ENCODE results near the gene DGAT2L6. TPM values are rescaled to one million over a fixed set of nuclear protein-coding genes. Genes with fewer than 3 reads are reported as not detected.

DGAT2L6 gene
- total RNA-seq, 1 donor from 2014 or later: not detected

DNA sequence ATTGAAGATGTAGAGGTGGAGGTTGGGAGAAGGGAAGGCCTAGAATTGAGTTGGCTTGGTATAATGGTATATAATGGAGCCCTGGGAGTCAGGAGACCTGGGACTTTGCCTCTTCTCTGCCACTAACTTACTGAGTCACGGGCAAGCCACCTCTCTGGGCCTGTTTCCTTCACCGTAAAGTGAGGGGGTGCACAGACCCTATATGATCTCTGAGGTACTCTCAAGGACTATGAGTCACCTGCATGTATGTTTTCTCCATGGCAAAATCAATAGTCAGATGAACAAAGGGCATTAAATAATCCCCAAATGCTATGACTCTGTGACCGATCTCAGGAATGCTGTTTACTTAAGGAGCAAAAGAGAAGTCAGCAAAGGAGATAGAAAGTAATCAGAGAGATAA, 77.6 kb downstream of the DGAT2L6 start:
- intact Hi-C loops (cut with DNase I): no loop called here
- DNase-seq (ENCODE audit: missing footprints) (no peak), ATAC-seq (no peak)

Other genes with a start within 250 kb of the DGAT2L6 start
- not detected for gene AWAT2, start 127.5 kb upstream of the DGAT2L6 start, total RNA-seq
- gene OTUD6A, start 115.0 kb upstream of the DGAT2L6 start, total RNA-seq: not detected
- gene IGBP1, start 44.0 kb upstream of the DGAT2L6 start, total RNA-seq: 47.8 TPM
- not detected for gene AWAT1, start 57.2 kb downstream of the DGAT2L6 start, total RNA-seq
- not detected for gene P2RY4, start 82.7 kb downstream of the DGAT2L6 start, total RNA-seq
- gene ARR3, start 90.9 kb downstream of the DGAT2L6 start, total RNA-seq: not detected
- gene RAB41, start 104.7 kb downstream of the DGAT2L6 start, total RNA-seq: not detected
- gene PDZD11, start 112.4 kb downstream of the DGAT2L6 start, total RNA-seq: 33.9 TPM
- gene KIF4A, start 112.6 kb downstream of the DGAT2L6 start, total RNA-seq: 0.84 TPM
- not detected for gene GDPD2, start 245.8 kb downstream of the DGAT2L6 start, total RNA-seq

Data from Right ventricle myocardium inferior (tissue), 1 donor.